Loucy (cell line): ENCODE data around the gene GADD45B.

ENCODE experiments used
- H2AFZ ChIP-seq: fragments of 200-600 bp; sonication (generic); 2 replicates; pipeline ENCODE4 v1.6.0; 2016; ENCODE audit warnings: antibody characterized with exemption, mild to moderate bottlenecking, low read length, moderate library complexity
- H3F3A ChIP-seq: fragments of 200-600 bp; 2 replicates; pipeline ENCODE4 v1.6.0; 2016; ENCODE audit warnings: antibody characterized with exemption, low read depth, mild to moderate bottlenecking
- H3K27me3 ChIP-seq: fragments of 200-600 bp; sonication (generic); 2 replicates; pipeline ENCODE4 v1.6.1; 2014; ENCODE audit warnings: low read length, mild to moderate bottlenecking; ENCODE audit not compliant: insufficient read depth, poor library complexity, severe bottlenecking
- H3K36me3 ChIP-seq: fragments of 200-600 bp; sonication (generic); 2 replicates; pipeline ENCODE4 v1.6.1; 2016; ENCODE audit warnings: low read length; ENCODE audit not compliant: insufficient read depth
- H3K4me1 ChIP-seq: fragments of 200-600 bp; sonication (generic); 2 replicates; pipeline ENCODE4 v1.5.1; 2014; ENCODE audit warnings: low read length, mild to moderate bottlenecking; ENCODE audit not compliant: insufficient read depth, poor library complexity, severe bottlenecking
- H3K4me2 ChIP-seq: fragments of 200-600 bp; sonication (generic); 2 replicates; pipeline ENCODE4 v1.6.0; 2014; ENCODE audit warnings: antibody characterized with exemption, low read length, low read depth, mild to moderate bottlenecking; ENCODE audit not compliant: poor library complexity, severe bottlenecking
- H3K4me3 ChIP-seq: fragments of 200-600 bp; sonication (generic); 2 replicates; pipeline ENCODE4 v1.5.1; 2014; ENCODE audit warnings: low read length, mild to moderate bottlenecking, mixed read lengths; ENCODE audit not compliant: poor library complexity, severe bottlenecking
- H3K79me2 ChIP-seq: fragments of 200-600 bp; sonication (generic); 2 replicates; pipeline ENCODE4 v1.6.1; 2014; ENCODE audit warnings: low read length; ENCODE audit not compliant: insufficient read depth
- H3K9ac ChIP-seq: fragments of 200-600 bp; sonication (generic); 2 replicates; pipeline ENCODE4 v1.6.0; 2014; ENCODE audit warnings: mild to moderate bottlenecking, low read depth, low read length, moderate library complexity; ENCODE audit not compliant: poor library complexity, severe bottlenecking
- H3K9me2 ChIP-seq: fragments of 200-600 bp; sonication (generic); replicated peaks from 2 replicates; pipeline ENCODE4 v1.6.1; 2016; ENCODE audit warnings: low read depth, low read length, mixed read lengths
- H3K9me3 ChIP-seq: fragments of 200-600 bp; sonication (generic); 2 replicates; pipeline ENCODE4 v1.6.1; 2014; ENCODE audit warnings: mild to moderate bottlenecking, antibody characterized with exemption, low read length, low read depth; ENCODE audit not compliant: insufficient read depth
- H4K20me1 ChIP-seq: fragments of 200-600 bp; sonication (generic); 2 replicates; pipeline ENCODE4 v1.6.0; 2014; ENCODE audit warnings: antibody characterized with exemption, low read length, mild to moderate bottlenecking; ENCODE audit not compliant: insufficient read depth, poor library complexity, severe bottlenecking
- CTCF ChIP-seq: fragments of 200-600 bp; sonication (generic); conservative IDR thresholded peaks from 2 replicates; pipeline ENCODE4 v1.5.1; 2014; ENCODE audit warnings: mild to moderate bottlenecking, antibody characterized with exemption, low read length
- EZH2phosphoT487 ChIP-seq: fragments of 200-600 bp; IDR thresholded peaks from 2 replicates; pipeline ENCODE4 v1.6.1; 2018; ENCODE audit warnings: antibody characterized with exemption, mild to moderate bottlenecking, moderate library complexity, borderline replicate concordance

GADD45B gene

GRCh38 chr19:2444251-2445002 is 31.5 kb upstream of the GADD45B start:
- TF ChIP-seq EZH2phosphoT487: no peak
- H3K9me2 ChIP-seq: no peaks in the 10 kb centered on the region
- H3K4me2 ChIP-seq: no peak overlapping the region
- H3K27me3 ChIP-seq: no peaks in the 10 kb centered on the region
- H2AFZ ChIP-seq: no peak overlapping the region
- H3K4me3 ChIP-seq: no peak overlapping the region
- H3K79me2 ChIP-seq: peaks cover 53% of the 10 kb centered on the region
- H3K4me1 ChIP-seq: peaks cover 5% of the 10 kb centered on the region
- peaks cover 23% of the 10 kb centered on the region for H4K20me1 ChIP-seq
- no peaks in the 10 kb centered on the region for H3K9me3 ChIP-seq
- no peaks in the 10 kb centered on the region for H3F3A ChIP-seq
- no peak overlapping the region for H3K9ac ChIP-seq
- H3K36me3 ChIP-seq: peaks cover 35% of the 10 kb centered on the region; the same call in 1 of the 2 replicates

GRCh38 chr19:2446381-2446780 is 29.5 kb upstream of the GADD45B start:
- no peaks in the 10 kb centered on the region for H3F3A ChIP-seq
- no peaks in the 10 kb centered on the region for H3K9me3 ChIP-seq
- H3K36me3 ChIP-seq: peaks cover 28% of the 10 kb centered on the region; the same call in 1 of the 2 replicates
- peaks cover 26% of the 10 kb centered on the region for H4K20me1 ChIP-seq
- no peak overlapping the region for H3K4me3 ChIP-seq
- no peaks in the 10 kb centered on the region for H3K9me2 ChIP-seq
- TF ChIP-seq CTCF (no peak), EZH2phosphoT487 (no peak)
- H3K79me2 ChIP-seq: peaks cover 68% of the 10 kb centered on the region
- no peaks in the 10 kb centered on the region for H3K27me3 ChIP-seq
- H2AFZ ChIP-seq: no peak overlapping the region
- no peak overlapping the region for H3K4me2 ChIP-seq
- peaks cover 5% of the 10 kb centered on the region for H3K4me1 ChIP-seq
- H3K9ac ChIP-seq: no peak overlapping the region

GRCh38 chr19:2449019-2449418 is 26.9 kb upstream of the GADD45B start:
- H3K79me2 ChIP-seq: peaks cover 87% of the 10 kb centered on the region
- H3F3A ChIP-seq: no peaks in the 10 kb centered on the region
- no peaks in the 10 kb centered on the region for H3K9me2 ChIP-seq
- no peak for TF ChIP-seq EZH2phosphoT487
- no peak for TF ChIP-seq CTCF
- H4K20me1 ChIP-seq: peaks cover 40% of the 10 kb centered on the region
- H3K36me3 ChIP-seq: peaks cover 6% of the 10 kb centered on the region; the same call in 1 of the 2 replicates
- no peak overlapping the region for H2AFZ ChIP-seq
- H3K4me1 ChIP-seq: peaks cover 5% of the 10 kb centered on the region
- no peaks in the 10 kb centered on the region for H3K27me3 ChIP-seq
- no peak overlapping the region for H3K4me2 ChIP-seq
- no peaks in the 10 kb centered on the region for H3K9me3 ChIP-seq
- H3K4me3 ChIP-seq: no peak overlapping the region
- H3K9ac ChIP-seq: no peak overlapping the region

- H3K4me2 ChIP-seq: no peak overlapping the region
- H2AFZ ChIP-seq: no peak overlapping the region
- H3K36me3 ChIP-seq: no peaks in the 10 kb centered on the region
- H3F3A ChIP-seq: no peaks in the 10 kb centered on the region
- H3K4me1 ChIP-seq: peaks cover 21% of the 10 kb centered on the region
- peaks cover 2% of the 10 kb centered on the region for H3K27me3 ChIP-seq
- peaks cover 92% of the 10 kb centered on the region for H3K79me2 ChIP-seq
- TF ChIP-seq EZH2phosphoT487 (no peak), CTCF (no peak)
- no peaks in the 10 kb centered on the region for H3K9me2 ChIP-seq
- H4K20me1 ChIP-seq: peaks cover 58% of the 10 kb centered on the region
- H3K9me3 ChIP-seq: no peaks in the 10 kb centered on the region
- no peak overlapping the region for H3K9ac ChIP-seq
- no peak overlapping the region for H3K4me3 ChIP-seq
Observed at GRCh38 chr19:2451138-2451537, 24.8 kb upstream of the GADD45B start.
